Activated CD4-positive, alpha-beta T cell treated with anti-CD3 and anti-CD28 coated beads for 1 hour (primary cell): Measurements from ENCODE around the gene MCCC1.
"Not testable (repeated sequence)": the region's sequence is repeated elsewhere in the genome, so short reads cannot be mapped to it uniquely, and the experiment has no call there.

Experiments used
- DNase-seq: peaks from one replicate; pipeline ENCODE4 v3.0.0-alpha.2; 2020

Gene MCCC1

DNA sequence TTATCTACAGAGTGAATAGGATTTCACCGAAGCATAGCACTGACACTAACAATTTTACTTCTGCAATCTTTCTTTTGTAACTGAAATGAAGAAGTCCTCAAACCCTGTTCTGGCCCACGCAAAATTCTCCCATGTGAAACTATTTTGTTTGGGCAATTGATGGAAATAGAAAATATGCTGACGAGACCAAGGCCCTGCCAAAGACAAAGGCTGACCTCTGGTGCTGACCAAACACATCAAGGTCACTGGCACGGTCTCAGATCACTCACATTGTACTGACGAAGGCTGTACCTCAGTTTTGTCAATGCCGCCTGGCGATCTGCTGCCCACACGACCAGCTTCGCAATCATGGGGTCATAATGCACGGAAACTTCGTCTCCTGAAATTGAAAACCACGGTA, 60.5 kb downstream of the MCCC1 start:
- no peak for DNase-seq

DNA sequence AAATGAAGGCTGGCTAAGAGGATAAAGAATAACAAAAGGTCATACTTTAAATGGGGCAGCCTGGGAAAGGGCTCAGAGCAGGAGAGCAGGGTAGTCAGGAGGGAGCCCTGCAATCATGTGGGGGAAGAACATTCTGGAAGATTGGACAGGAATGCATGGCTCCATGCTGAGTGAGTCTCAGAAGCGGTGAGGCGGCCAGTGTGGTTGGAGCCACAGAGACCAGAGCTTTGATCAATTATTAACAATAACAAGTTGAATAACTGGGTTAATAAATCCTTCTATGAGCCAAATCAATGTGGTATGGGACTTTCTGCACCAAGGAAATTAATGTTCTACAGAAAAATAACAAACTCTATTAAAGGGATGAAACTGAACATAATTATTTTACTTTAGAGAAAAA, 61.1 kb downstream of the MCCC1 start:
- no peak for DNase-seq

DNA sequence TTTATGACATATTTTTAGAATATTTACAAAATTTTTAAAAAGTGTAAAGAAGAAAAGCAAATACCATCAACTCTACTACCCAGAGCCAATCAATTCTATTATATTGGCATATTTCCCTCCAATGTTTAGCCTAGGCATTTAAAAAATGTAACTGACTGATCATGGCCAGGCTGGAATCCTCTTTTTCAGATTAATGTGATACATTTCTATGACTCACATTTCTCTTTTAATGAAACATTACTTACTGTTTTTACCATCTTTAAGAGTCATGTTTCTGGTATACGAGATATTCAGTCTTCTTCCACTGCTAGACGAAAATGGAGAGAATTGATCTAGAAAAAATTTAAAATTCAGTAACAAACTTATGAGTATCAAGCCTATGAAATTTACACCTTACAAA, 65.5 kb downstream of the MCCC1 start:
- no peak for DNase-seq

DNA sequence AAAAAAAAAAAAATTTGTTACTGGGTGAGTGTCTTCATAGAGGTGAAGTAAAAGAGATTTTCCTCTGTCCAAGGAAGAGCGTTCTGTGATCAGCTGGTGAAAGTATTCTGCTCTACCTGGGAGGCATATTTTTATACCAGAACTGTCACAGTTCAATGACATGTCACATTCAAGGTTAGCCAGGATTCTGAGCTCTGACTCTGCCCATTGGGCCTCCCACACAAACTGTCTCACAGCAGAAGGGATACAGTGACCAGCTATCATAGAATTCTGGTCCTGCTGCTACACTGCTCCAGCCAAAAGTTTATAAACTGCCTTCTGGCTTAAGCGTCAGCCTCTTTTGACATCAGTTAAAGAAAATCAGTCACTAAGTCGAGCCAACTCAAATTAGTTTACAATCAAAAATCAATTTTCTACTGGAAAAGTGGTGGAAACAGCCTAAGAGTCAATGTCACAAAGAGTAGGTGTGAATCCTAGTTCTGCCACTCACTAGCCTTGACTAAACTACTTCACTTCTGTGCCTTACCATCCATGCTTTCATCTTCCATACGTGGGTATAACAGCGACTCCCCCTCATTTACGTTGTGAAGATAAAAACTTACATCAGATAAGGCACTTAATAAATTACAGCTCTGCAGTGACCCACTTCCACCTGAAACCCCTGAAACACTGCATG, 66.3 kb downstream of the MCCC1 start:
- no peak for DNase-seq

DNA sequence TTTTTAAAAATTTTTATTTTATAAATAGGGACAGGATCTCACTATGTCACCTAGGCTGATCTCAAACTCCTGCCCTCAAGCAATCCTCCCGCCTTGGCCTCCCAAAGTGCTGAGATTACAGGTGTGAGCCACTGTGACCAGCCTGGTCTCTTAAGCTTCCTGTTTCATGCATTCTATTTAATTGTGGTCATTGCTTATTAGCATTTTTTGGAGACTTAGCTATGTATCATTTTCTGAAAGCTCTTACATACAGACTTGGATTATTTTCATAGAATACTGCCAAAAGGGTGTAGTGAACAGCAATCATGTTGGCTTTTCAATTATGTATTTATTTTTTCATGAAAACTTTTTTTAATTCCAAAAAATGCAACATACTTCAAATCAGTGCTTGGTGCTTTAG, 67.5 kb downstream of the MCCC1 start:
- no peak for DNase-seq

DNA sequence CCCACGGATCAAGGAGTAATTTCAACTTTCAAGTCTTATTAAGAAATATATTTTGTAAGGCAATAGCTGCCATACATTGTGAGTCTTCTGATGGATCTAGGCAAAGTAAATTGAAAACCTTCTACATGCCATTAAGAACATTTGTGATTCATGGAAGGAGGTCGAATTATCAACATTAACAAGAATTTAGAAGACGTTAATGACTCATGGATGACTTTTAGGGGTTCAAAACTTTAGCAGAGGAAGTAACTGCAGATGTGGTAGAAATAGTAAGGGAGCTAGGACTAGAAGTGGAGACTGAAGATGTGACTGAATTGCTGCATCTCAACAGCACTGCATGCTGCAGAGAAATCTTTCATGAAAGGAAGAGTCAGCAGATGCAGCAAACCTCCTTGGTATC, 70.9 kb downstream of the MCCC1 start:
- DNase-seq = no peak

DNA sequence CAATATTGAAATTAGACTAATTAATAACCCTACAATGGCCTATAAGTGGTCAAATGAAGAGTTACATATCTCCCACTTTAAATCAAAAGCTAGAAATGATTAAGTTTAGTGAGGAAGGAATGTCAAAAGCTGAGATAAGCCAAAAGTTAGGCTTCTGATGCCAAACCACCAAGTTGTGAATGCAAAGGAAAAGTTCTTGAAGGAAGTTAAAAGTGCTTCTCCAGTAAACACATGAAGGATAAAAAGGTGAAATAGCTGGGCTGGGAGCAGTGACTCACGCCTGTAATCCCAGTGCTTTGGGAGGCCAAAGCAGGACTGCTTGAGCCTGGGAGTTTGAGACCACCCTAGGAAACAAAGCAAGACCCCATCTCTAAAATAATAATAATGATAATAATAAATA, 72.0 kb downstream of the MCCC1 start:
- DNase-seq = no peak

DNA sequence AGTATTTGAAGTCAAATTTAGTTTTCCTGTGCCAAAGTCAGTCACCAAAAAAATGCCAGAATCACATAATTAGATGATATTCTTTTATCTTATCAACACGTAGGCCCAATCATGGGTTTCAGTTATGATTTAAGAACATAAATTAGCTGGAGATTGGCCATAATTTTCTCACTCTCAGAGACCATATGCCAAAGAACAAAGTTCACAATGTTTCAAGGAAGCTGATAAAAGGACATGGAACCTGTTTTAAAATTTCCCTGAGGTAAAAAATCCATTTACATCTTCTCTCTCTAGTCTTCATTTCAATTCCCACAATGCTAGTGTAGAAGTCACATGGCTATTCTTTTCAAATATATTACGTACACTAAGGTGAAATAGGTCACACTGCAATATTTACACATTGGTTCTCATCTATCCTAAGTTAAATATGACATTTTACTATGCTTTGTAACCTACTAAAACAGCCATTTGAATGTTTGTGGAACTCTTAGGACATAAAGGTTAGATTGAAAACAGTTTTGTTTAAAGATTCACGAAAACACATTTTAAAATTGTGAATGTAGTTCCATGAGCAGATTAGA, 76.3 kb downstream of the MCCC1 start:
- no peak for DNase-seq

DNA sequence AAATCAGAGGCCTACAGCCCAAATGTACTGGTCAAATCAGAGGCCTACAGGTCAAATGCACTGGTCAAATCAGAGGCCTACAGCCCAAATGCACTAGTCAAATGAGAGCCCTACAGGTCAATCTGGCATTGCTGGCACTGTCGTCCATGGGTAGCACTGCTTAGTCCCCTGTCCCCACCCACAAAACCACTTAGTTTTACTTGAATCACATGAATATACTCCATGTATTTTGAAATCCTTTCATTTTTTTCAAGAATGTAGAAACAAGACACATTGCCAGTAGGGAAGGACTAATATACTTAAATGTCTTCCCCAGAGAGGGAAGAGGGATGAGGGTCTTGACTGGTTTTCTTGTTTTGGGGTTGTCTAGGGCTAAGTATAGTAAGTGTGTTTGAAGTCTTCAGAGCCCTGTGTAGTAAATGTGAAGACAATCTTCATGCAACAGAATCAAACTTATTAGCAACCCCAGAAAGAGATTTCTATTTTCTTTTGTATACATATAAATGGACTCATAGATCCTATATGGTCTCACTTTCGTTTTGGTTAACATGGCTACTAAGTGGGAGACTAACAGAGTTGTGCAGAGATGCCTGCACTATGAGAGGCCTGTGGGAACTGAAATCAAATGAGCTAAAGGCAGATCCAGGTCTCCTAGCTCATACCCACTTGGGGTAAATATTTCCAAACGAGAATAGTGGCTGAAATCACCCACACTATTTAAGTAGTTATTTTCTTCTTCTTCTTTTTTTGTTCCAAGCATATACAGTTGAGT, 80.7 kb downstream of the MCCC1 start:
- no peak for DNase-seq

DNA sequence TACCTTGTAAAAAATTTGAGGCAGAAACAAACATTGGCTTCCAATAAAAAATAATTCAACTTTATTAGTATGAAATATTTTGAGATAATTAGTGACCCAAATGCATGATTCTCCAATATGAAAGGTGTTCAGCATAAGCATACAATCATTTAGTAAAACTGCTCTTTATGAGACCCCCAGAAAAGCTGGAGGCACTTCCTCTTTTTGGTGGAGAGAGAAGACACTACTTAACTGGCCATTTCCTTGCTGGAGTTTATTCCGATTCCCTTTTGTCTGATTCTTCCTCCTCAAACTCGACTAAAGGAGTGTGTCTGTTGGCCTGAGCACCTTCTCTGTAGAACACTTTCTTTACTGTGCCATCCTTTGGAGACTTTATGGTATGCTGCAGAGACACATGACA, 84.1 kb downstream of the MCCC1 start:
- DNase-seq = no peak

DNA sequence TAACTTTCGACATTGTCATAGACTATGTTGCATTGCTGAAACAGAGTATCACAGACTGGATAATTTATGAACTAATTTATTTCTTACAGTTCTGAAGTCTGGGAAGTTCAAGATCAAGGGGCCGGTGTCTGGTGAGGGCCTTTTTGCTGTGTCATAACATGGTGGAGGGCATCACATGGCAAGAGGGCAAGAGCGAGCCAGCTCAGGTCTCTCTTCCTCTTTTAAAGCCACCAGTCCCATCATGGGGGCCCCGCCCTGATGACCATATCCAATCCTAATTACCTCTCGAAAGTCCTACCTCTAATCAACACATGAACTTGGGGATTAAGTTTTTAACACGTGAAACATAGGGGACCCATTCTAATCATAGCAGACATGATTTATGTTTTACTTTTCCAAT, 85.4 kb downstream of the MCCC1 start:
- DNase-seq = no peak

DNA sequence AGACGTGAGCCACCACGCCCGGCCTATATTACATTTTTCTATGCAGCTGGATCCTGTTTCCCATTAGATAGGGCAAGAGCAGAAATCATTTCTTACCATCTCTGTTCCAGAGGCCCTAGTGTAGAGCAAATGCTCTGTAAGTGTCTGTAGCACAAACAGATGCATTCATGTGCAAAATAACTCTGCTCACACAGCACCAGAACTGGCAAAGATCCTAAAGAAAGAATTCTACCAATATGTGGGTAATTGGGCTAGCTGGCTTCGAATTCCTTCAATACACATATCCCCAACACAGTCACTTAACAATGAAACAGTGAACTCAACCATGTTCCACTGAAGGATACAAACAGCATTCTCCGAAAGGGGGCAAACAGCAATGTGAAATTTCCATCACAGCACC, 86.2 kb downstream of the MCCC1 start:
- no peak for DNase-seq

DNA sequence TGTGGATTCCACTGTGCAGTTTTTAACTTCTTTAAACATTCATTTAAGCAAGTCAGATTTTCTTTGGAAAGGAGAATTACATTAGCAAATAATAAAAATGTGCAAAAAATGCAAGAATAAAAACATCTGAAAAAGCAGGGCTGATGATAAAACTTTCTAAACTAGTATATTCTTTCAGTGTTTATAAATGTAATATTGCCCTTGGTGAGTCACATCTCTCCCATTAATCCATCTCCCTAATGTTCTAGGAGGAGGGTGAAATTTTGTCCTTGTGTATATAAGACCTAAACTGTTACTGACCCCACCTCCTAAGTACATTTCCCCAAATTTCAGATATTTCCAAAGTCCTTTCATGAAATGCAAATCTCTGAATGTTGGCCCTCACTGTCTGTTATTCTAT, 90.5 kb downstream of the MCCC1 start:
- no peak for DNase-seq

DNA sequence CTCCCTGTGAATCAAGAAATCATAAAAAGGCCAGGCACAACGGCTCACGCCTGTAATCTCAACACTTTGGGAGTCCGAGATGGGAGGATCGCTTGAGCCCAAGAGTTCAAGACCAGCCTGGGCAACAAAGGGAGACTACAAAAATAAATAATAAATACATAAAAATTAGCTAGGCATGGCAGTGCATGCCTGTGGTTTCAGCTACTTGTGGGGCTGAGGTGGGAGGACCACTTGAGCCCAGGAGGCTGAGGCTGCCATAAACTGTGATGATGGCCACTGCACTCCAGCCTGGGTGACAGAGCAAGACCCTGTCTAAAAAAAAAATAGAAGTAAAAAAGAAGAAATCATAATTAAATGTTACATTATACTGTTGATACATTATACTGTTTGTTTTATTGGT, 91.0 kb downstream of the MCCC1 start:
- no peak for DNase-seq

DNA sequence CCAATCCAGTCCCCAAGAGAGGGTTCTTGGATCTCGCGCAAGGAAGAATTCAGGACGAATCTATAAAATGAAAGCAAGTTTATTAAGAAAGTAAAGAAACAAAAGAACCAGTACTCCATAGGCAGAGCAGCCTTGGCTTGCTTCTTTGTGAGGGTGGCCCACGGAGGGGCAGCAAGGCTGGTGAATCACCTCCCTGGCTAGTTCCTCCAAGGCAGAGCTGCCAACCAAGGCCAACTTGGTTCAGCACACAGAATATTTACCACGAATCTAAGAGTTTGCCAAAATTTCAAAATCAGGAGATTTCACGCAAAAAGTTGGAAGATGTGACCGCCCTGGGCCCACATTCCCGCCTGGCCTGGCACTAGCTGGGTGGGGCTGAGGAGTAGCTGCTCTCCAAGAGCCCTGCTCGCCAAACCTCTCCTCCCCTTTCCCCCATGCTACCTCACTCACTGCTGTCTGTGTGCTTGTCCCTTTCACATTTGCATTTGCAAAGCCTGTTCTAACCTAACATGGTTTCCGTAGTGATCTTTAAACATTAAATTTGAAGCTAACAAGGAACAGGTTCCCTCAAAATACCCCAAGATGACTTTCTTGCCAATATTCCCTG, 92.8 kb downstream of the MCCC1 start:
- DNase-seq = no peak

DNA sequence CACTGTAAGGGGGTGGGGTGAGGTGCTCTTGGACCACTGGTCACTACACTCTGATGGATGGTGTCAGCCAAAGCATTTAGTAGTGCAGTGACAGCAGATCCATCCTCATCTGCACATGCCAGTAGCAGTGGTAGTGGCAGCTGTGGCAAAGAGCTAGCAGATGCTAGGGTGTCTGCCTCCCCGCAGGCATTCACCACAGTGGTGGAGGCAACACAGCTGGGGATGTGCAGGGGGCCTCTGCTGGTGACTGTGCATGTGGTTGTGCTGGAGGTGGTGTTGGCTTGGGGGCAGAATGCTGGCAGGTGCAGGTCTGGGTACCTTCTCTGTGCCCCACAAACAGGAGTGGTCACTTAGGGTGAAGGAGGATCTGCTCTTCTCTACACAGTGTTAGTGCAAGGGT, 99.5 kb downstream of the MCCC1 start:
- no peak for DNase-seq

DNA sequence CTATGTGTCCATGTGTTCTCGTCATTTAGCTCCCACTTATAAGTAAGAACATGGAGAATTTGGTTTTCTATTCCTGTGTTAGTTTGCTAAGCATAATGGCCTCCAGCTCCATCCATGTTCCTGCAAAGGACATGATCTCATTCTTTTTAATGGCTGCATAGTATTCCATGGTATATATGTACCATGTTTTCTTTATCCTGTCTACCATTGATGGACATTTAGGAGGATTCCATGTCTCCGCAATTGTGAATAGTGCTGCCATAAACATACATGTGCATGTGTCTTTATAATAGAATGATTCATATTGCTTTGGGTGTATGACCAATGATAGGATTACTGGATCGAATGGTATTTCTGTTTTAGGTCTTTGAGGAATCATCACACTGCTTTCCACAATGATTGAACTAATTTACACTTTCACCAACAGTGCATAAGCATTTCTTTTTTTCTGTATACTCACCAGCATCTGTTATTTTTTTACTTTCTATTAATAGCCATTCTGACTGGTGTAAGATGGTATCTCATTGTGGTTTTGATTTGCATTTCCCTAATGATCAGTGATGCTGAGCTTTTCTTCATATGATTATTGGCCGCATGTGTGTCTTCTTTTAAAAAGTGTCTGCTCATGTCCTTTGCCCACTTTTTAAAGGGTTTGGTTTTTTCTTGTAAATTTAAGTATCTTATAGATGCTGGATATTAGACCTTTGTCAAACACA, 105.7 kb downstream of the MCCC1 start:
- not testable (repeated sequence) for DNase-seq

DNA sequence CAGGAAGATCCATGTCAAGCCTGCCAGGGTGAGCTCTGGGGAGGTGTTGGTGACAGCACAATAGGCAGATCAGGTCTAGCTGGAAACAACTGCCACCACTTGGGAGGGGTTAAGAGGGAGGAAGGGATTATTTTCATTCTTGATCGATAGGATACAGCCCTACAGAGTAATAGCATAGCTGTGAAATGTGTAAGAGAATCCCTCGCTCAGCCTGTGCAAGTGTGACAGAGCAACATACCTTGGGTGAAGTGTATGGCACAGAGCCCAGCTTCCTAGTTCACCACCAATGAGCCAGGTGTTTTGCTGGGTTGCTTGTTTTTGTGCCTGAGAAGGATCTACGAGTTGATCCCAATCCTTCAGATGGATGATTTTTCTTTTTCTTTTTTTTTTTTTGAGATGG, 109.7 kb downstream of the MCCC1 start:
- DNase-seq = no peak

DNA sequence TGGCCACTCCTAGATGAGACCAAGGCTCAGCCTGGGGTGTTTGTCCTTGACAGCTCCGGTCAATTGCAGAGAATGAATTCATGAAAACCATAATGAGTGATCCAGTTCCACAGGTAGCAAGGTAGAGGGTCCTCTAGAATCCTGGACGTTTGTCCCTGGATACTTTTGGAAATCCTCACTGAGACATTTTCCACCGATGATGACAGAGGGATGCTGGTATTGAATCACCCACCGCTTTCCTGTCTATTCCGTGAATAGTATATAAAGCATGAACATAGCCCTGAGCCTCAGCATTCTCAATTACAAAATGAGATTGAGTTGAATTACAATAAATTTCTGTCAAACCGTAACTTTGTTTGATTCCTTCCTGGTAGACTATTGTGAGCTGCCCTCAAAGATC, 113.3 kb downstream of the MCCC1 start:
- DNase-seq = no peak

DNA sequence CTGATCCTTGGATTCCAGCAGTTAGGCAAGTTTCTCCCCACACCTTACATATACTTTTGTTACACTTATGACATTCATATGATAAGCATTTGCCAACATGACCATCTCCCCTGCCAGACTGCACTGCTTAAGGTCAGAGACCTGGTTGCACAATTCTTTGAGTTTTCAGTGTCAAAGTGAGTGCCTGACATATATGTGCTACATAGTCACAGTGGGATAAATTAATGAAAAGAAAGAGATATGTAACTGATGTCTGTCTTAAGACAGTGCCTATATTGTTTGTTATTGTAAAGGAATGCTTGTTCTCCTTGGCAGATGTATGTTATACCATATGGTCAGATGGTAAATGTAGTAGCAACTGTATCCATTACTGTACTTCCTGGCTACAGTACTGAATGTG, 115.4 kb downstream of the MCCC1 start:
- DNase-seq = no peak

DNA sequence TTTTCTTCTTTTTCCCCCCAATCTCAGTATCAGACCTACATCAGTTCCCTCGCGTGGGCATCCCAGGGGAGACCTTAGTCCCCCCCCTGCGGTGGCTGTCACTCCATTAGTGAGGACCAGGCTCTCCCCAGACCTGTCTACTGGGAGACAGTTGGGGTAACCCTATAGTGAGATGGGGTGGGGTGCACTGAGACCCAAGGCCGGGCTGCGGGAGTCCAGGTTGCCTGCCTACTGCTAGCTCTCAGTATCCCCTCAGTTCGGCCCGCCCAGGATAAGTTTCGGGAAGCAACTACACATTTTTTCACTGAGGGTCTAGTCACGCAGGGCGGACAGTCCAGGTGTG, 118.3 kb downstream of the MCCC1 start:
- no peak for DNase-seq

DNA sequence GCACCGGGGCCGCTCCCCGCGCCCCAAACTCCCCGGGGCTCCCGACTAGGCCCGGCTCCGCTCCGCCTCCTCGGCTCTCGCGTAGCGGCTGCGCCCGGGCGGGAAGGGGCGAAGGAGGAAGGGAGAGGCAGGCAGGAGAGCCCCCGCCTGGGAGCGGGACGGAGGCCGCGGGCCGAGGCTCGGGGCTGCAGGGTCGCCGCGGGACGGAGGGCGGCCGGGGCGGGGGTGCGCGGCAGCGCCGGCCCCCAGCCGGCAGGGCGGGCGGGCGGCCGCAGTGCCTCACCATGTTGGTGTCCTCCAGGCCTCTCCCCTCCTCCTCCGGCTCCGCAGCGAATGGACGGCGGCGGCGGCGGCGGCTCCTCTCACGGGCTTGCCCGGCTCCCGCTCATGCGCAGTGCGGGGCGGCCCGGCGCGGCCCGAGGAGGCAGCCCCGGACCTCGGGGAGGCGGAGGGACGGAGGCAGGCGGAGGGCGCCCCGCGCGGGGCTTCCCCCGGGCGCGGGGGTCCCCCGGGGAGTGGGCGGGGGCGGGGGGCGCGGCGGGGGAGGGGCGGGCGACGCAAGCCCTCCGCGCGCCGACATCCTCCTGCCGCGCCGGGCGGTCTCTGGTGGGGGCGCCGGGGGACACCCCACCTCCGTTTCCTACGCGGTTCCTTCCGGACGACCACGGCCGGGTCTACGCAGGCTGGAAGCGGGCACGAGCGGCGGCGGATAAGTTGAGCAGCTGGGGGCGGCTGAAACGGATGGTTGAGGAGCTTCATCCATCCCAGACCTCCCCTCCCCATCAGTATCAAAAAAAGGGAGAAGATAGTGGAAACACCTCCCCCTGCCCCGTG, 118.9 kb downstream of the MCCC1 start, which contains the start of gene DCUN1D1:
Gene DCUN1D1, minus strand, starts transcription at position 335 of the 834 bp plus-strand sequence. Its CDS starts 49 bp downstream, at position 286.
- DNase-seq = peak; percentile 80
